Keratinocyte (primary cell): ENCODE measurements around the gene RHEX. TPM values are rescaled to one million over a fixed set of nuclear protein-coding genes. Genes with fewer than 3 reads are reported as not detected.

Experiments
- DNase-seq: peaks from one replicate; pipeline ENCODE4 v3.0.0-alpha.2; 2011; ENCODE audit warnings: low read depth, missing footprints, low spot score
- FAIRE-seq: peaks from 2 replicates; lab custom pipeline; 2011; peaks lifted over from hg19 to GRCh38; lab: Jason Lieb, UNC
- H2AFZ ChIP-seq: 2 replicates; pipeline ENCODE4 v1.6.0; 2012; ENCODE audit warnings: low read length, control low read depth, inconsistent platforms; ENCODE audit not compliant: control insufficient read depth
- H3K27ac ChIP-seq: 2 replicates; pipeline ENCODE4 v1.5.1; 2011; ENCODE audit warnings: low read length; ENCODE audit not compliant: control insufficient read depth, insufficient read depth
- H3K27me3 ChIP-seq: 3 replicates; pipeline ENCODE4 v1.6.0; 2011; ENCODE audit warnings: low read length; ENCODE audit not compliant: control insufficient read depth, insufficient read depth; ENCODE audit errors: extremely low read depth
- H3K36me3 ChIP-seq, 2 experiments: 2 replicates in 1 of 2; 3 replicates in 1 of 2; pipeline ENCODE4 v1.5.1; 2011; ENCODE audit warnings: low read length in 2 of 2, mild to moderate bottlenecking in 1 of 2; ENCODE audit not compliant: control insufficient read depth in 2 of 2, insufficient read depth in 2 of 2; ENCODE audit errors: extremely low read depth in 1 of 2
- H3K4me1 ChIP-seq: 3 replicates; pipeline ENCODE4 v1.5.1; 2011; ENCODE audit warnings: low read length; ENCODE audit not compliant: control insufficient read depth, insufficient read depth; ENCODE audit errors: extremely low read depth
- H3K4me2 ChIP-seq: 3 replicates; pipeline ENCODE4 v1.6.0; 2011; ENCODE audit warnings: low read depth, low read length; ENCODE audit not compliant: control insufficient read depth, insufficient read depth; ENCODE audit errors: extremely low read depth
- H3K4me3 ChIP-seq, 3 experiments: fragments of 200-600 bp in 1 of 3; sonication (generic) in 1 of 3; 2 replicates in 2 of 3; 3 replicates in 1 of 3; pipeline ENCODE4 v1.5.1; 2011 to 2016; ENCODE audit warnings: low read length in 3 of 3, mild to moderate bottlenecking in 3 of 3, control low read depth in 2 of 3, inconsistent platforms in 1 of 3, low read depth in 1 of 3, mixed read lengths in 1 of 3, mixed run types in 1 of 3, moderate library complexity in 1 of 3; ENCODE audit not compliant: control insufficient read depth in 2 of 3, insufficient read depth in 2 of 3; ENCODE audit errors: extremely low read depth in 1 of 3
- H3K79me2 ChIP-seq: 2 replicates; pipeline ENCODE4 v1.6.0; 2012; ENCODE audit warnings: low read length; ENCODE audit not compliant: control insufficient read depth, insufficient read depth
- H3K9ac ChIP-seq: 3 replicates; pipeline ENCODE4 v1.6.0; 2011; ENCODE audit warnings: low read length; ENCODE audit not compliant: control insufficient read depth, insufficient read depth; ENCODE audit errors: extremely low read depth
- H3K9me1 ChIP-seq: 3 replicates; pipeline ENCODE4 v1.6.0; 2011; ENCODE audit warnings: low read length; ENCODE audit not compliant: control insufficient read depth, insufficient read depth; ENCODE audit errors: extremely low read depth
- H3K9me3 ChIP-seq: 2 replicates; pipeline ENCODE4 v1.5.1; 2012; ENCODE audit warnings: low read depth, low read length; ENCODE audit not compliant: control insufficient read depth
- H4K20me1 ChIP-seq: 3 replicates; pipeline ENCODE4 v1.6.0; 2011; ENCODE audit warnings: low read length; ENCODE audit not compliant: control insufficient read depth, insufficient read depth; ENCODE audit errors: extremely low read depth
- EZH2 ChIP-seq: IDR thresholded peaks from one replicate; pipeline ENCODE4 v1.6.1; 2012; ENCODE audit warnings: inconsistent platforms, mild to moderate bottlenecking, low read length, moderate library complexity
- dilution Hi-C: fragments of 300-500 bp; cut with MboI; formaldehyde crosslinking; loops from one replicate; pipeline ENCODE4 v1.7.0; 2020; ENCODE audit warnings: low sequenced_read_pairs; ENCODE audit not compliant: extremely low pct_ligation_motif_present
- polyA plus RNA-seq, 5 experiments: library from polyadenylated mRNA; depleted of rRNA in 3 of 5; stranded (reverse) in 3 of 5; stranded (forward) in 1 of 5; unstranded in 1 of 5; fragments of >200 nt; gene quantifications; 1 replicate in 1 of 5; 2 replicates in 3 of 5; 3 replicates in 1 of 5; pipeline versions ENCODE4 v1.2.1 to v1.2.3, GENCODE V29; 2011 to 2012; ENCODE audit warnings: missing spikeins in 2 of 5, low read depth in 1 of 5, low replicate concordance in 1 of 5
- TF ChIP-seq, protein P1 (sequence below), 3 experiments: IDR thresholded peaks in 1 of 3; conservative IDR thresholded peaks in 1 of 3; optimal IDR thresholded peaks in 1 of 3; 2 replicates in 2 of 3; 3 replicates in 1 of 3; pipeline versions ENCODE3 to v1.5.1; 2011; ENCODE audit warnings: low read length in 3 of 3, mild to moderate bottlenecking in 3 of 3, moderate library complexity in 2 of 3, control low read depth in 1 of 3, inconsistent platforms in 1 of 3; ENCODE audit not compliant: insufficient read depth in 2 of 3; ENCODE audit errors: extremely low read depth in 1 of 3

Gene RHEX
- polyA plus RNA-seq, 1 donor (not counting 4 experiments of a cell fraction or from before 2014, with no cell fraction given) = not detected

GRCh38 chr1:206010060-206010459 is 42.9 kb upstream of the RHEX start:
- Histone ChIP-seq H3K4me3 (no peak overlapping the region), H2AFZ (no peak overlapping the region), H3K79me2 (no peaks in the 10 kb centered on the region), H3K9me1 (no peaks in the 10 kb centered on the region), H3K9me3 (no peaks in the 10 kb centered on the region), H3K4me1 (peaks cover 9% of the 10 kb centered on the region), H3K4me2 (no peak overlapping the region), H3K27ac (no peak overlapping the region), H3K36me3 (no peaks in the 10 kb centered on the region), H3K9ac (no peak overlapping the region), H4K20me1 (no peaks in the 10 kb centered on the region), H3K27me3 (no peaks in the 10 kb centered on the region)
- DNase-seq (no peak), FAIRE-seq (no peak)
- dilution Hi-C loops = no loop called here
- no peak for TF ChIP-seq EZH2
- TF ChIP-seq, protein P1, sequence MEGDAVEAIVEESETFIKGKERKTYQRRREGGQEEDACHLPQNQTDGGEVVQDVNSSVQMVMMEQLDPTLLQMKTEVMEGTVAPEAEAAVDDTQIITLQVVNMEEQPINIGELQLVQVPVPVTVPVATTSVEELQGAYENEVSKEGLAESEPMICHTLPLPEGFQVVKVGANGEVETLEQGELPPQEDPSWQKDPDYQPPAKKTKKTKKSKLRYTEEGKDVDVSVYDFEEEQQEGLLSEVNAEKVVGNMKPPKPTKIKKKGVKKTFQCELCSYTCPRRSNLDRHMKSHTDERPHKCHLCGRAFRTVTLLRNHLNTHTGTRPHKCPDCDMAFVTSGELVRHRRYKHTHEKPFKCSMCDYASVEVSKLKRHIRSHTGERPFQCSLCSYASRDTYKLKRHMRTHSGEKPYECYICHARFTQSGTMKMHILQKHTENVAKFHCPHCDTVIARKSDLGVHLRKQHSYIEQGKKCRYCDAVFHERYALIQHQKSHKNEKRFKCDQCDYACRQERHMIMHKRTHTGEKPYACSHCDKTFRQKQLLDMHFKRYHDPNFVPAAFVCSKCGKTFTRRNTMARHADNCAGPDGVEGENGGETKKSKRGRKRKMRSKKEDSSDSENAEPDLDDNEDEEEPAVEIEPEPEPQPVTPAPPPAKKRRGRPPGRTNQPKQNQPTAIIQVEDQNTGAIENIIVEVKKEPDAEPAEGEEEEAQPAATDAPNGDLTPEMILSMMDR (optimal IDR thresholded peaks at IDR 0.05 in 1 of 3, IDR thresholded peaks at IDR 0.05 in 1 of 3, conservative IDR thresholded peaks at IDR 0.05 in 1 of 3; ENCODE audit: extremely low read depth in 1 of 3, insufficient read depth in 2 of 3, low read length in 3 of 3) = no peak

GRCh38 chr1:206011057-206011456 is 41.9 kb upstream of the RHEX start:
- no peak overlapping the region for H3K4me2 ChIP-seq
- no peaks in the 10 kb centered on the region for H3K9me1 ChIP-seq
- TF ChIP-seq, protein P1 (optimal IDR thresholded peaks at IDR 0.05 in 1 of 3, IDR thresholded peaks at IDR 0.05 in 1 of 3, conservative IDR thresholded peaks at IDR 0.05 in 1 of 3; ENCODE audit: extremely low read depth in 1 of 3, insufficient read depth in 2 of 3, low read length in 3 of 3) = no peak
- no peak for TF ChIP-seq EZH2
- no peaks in the 10 kb centered on the region for H3K79me2 ChIP-seq
- no peak overlapping the region for H3K9ac ChIP-seq
- H3K4me1 ChIP-seq = no peaks in the 10 kb centered on the region
- H3K27ac ChIP-seq = no peak overlapping the region
- H3K36me3 ChIP-seq = no peaks in the 10 kb centered on the region
- no peak overlapping the region for H3K4me3 ChIP-seq
- no peak for DNase-seq
- H4K20me1 ChIP-seq = no peaks in the 10 kb centered on the region
- no peaks in the 10 kb centered on the region for H3K9me3 ChIP-seq
- H3K27me3 ChIP-seq = no peaks in the 10 kb centered on the region
- dilution Hi-C loops = no loop called here
- FAIRE-seq = no peak
- H2AFZ ChIP-seq = no peak overlapping the region
